Colonic mucosa (tissue), 4 donors: Measurements from ENCODE around the gene ATRX. TPM values are rescaled to one million over a fixed set of nuclear protein-coding genes. Genes with fewer than 3 reads are reported as not detected.

Experiments used
- DNase-seq: peaks from one replicate; pipeline ENCODE4 v3.0.0-alpha.2; 2020
- H3K27ac ChIP-seq: fragments of 200-600 bp; one replicate; pipeline ENCODE4 v1.8.0; 2021
- H3K27me3 ChIP-seq: fragments of 200-600 bp; one replicate; pipeline ENCODE4 v1.8.0; 2021
- H3K36me3 ChIP-seq: fragments of 200-600 bp; one replicate; pipeline ENCODE4 v1.8.0; 2021
- H3K4me1 ChIP-seq: fragments of 200-600 bp; one replicate; pipeline ENCODE4 v1.8.0; 2021; ENCODE audit warnings: mild to moderate bottlenecking
- H3K4me3 ChIP-seq: fragments of 200-600 bp; one replicate; pipeline ENCODE4 v1.8.0; 2021
- H3K9ac ChIP-seq, 2 donors: one replicate each; pipeline ENCODE4 v1.7.0; 2013; ENCODE audit warnings: control low read depth in 2 of 2, low read depth in 2 of 2, low read length in 2 of 2
- H3K9me3 ChIP-seq: fragments of 200-600 bp; one replicate; pipeline ENCODE4 v1.8.0; 2021
- intact Hi-C: fragments of 100-400 bp; cut with DNase I; formaldehyde crosslinking; loops from one replicate; pipeline ENCODE4 v1.14.1; 2022
- total RNA-seq, 2 donors: library from RNA; stranded (reverse); fragmentation: NEBNext Ultra II Directional in 1 of 2; extraction: Animal tissue kit (Norgen Biotek cat#: 25700) in 1 of 2; gene quantifications; one replicate each; pipeline ENCODE4 v1.2.1, GENCODE V29; 2021
- TF ChIP-seq, protein P1 (sequence below): fragments of 200-600 bp; IDR thresholded peaks from one replicate; pipeline ENCODE4 v1.8.0; 2022; ENCODE audit warnings: antibody characterized with exemption, mild to moderate bottlenecking
- donor health status: healthy.
- donor health status: DM: no; HTN: no; CAD: no.
- donor health status: DM: no; HTN: no; CAD: no.

The ATRX gene
- total RNA-seq, 2 donors from 2014 or later: 44.2 to 57.0 TPM

DNA sequence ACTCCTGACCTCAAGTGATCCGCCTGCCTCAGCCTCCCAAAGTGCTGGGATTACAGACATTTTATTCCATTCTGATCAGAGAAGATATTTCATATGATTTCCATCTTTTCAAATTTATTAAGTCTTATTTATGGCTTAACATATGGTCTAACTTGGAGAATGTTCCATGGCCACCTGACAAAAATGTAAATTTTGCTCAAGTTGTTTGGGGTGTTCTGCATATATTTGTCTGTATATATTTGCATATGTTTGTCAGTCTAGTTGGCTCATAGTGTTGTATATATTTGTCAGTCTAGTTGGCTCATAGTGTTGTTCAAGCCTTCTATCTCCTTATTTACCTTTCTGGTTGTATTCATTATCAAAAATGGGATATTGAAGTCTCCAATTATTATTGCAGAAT lies 16.2 kb upstream of the ATRX start:
- Histone ChIP-seq H3K4me1 (no peaks in the 10 kb centered on the region), H3K36me3 (no peaks in the 10 kb centered on the region), H3K27ac (no peak overlapping the region), H3K9me3 (no peaks in the 10 kb centered on the region), H3K4me3 (no peak overlapping the region), H3K27me3 (no peaks in the 10 kb centered on the region), H3K9ac (no peak overlapping the region)
- intact Hi-C loops: no loop called here
- DNase-seq: no peak
- TF ChIP-seq, protein P1, sequence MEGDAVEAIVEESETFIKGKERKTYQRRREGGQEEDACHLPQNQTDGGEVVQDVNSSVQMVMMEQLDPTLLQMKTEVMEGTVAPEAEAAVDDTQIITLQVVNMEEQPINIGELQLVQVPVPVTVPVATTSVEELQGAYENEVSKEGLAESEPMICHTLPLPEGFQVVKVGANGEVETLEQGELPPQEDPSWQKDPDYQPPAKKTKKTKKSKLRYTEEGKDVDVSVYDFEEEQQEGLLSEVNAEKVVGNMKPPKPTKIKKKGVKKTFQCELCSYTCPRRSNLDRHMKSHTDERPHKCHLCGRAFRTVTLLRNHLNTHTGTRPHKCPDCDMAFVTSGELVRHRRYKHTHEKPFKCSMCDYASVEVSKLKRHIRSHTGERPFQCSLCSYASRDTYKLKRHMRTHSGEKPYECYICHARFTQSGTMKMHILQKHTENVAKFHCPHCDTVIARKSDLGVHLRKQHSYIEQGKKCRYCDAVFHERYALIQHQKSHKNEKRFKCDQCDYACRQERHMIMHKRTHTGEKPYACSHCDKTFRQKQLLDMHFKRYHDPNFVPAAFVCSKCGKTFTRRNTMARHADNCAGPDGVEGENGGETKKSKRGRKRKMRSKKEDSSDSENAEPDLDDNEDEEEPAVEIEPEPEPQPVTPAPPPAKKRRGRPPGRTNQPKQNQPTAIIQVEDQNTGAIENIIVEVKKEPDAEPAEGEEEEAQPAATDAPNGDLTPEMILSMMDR: no peak

DNA sequence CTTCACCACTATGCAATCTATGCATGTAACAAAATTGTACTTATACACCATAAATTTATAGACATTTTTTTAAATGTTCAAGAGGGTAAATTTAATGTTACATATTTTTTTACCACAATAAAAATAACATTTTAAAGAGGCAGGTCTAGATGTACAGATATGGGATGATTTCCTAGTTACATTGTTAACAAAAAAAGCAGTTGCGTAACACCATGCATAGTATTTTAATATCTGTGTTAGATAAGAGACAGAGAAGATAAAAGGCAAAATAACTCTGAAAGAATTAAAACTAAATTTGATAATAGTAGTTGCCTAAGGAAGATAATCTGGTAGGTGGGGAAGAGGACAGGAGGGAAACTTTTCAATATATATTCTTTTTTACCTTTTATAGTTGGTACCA lies 9.1 kb upstream of the ATRX start:
- H3K27ac ChIP-seq: no peak overlapping the region
- no peak for DNase-seq
- H3K4me1 ChIP-seq: no peaks in the 10 kb centered on the region
- intact Hi-C loops: no loop called here
- H3K9ac ChIP-seq: no peak overlapping the region
- no peak overlapping the region for H3K4me3 ChIP-seq
- H3K9me3 ChIP-seq: no peaks in the 10 kb centered on the region
- H3K36me3 ChIP-seq: no peaks in the 10 kb centered on the region
- TF ChIP-seq, protein P1: no peak
- no peaks in the 10 kb centered on the region for H3K27me3 ChIP-seq

DNA sequence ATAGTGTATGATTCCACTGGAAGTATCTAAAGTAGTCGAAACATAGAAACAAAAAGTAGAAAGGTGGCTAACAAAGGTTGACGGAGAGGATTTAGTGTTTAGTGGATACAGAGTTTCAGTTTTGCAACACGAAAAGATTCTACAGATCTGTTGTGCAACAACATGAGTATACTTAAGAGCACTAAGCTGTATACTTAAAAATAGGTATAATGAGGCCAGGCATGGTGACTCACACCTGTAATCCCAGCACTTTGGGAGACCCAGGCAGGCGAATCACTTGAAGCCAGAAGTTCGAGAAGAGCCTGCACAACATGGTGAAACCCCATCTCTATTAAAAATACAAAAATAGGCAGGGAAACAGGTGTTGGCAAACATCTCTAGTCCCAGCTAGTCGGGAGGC lies 7.9 kb upstream of the ATRX start:
- no peak overlapping the region for H3K4me3 ChIP-seq
- intact Hi-C loops: no loop called here
- TF ChIP-seq, protein P1: no peak
- no peak overlapping the region for H3K27ac ChIP-seq
- H3K9ac ChIP-seq: no peak overlapping the region
- DNase-seq: no peak
- no peaks in the 10 kb centered on the region for H3K4me1 ChIP-seq
- H3K9me3 ChIP-seq: no peaks in the 10 kb centered on the region
- no peaks in the 10 kb centered on the region for H3K27me3 ChIP-seq
- H3K36me3 ChIP-seq: no peaks in the 10 kb centered on the region

DNA sequence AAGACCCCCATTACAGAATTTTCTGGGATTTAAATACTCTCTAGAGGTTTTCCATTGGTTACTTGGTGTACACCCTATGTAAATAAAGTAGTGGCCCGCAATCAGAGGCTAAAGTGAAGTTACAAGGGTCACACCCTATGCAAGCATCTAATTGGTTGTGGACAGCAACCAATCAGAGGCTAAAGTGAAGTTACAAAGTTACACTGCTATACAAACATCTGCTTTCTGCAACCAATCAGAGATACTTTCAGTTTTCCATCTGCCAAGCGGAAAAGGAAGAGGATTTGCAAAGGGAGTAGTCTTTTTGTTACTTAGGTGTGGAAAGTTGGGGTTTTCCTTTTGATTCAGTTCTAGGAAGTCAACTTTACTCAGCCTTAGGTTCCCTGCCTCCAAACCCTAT lies 2.0 kb upstream of the ATRX start:
- no peak overlapping the region for H3K9ac ChIP-seq
- H3K27ac ChIP-seq: no peak overlapping the region
- DNase-seq: peak; percentile 61

DNA sequence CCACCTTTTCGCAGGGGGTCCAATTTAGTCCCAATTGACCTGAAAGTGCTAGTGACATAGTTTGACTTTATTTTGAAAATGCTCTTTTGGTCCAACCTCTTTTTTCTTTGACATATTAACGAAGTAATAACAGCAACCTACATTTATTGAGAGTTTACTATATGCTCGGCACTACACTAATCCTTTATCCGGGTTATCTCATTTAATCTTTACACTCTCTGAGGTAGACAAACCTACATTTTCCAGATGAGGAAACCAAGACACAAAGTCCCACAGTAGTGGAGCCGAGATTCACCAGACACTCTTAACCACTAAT lies 307 bp upstream of the ATRX start:
- intact Hi-C loops: no loop called here

More for the DNA sequence above, 2.0 kb upstream of the ATRX start:
- H3K4me1 ChIP-seq: no peaks in the 10 kb centered on the region
- H3K36me3 ChIP-seq: no peaks in the 10 kb centered on the region
- H3K27me3 ChIP-seq: no peaks in the 10 kb centered on the region
- intact Hi-C loops: no loop called here
- TF ChIP-seq, protein P1: no peak
- H3K4me3 ChIP-seq: no peak overlapping the region
- no peaks in the 10 kb centered on the region for H3K9me3 ChIP-seq

More for the DNA sequence above, 307 bp upstream of the ATRX start:
- Histone ChIP-seq H3K9ac (no peak overlapping the region), H3K27me3 (no peaks in the 10 kb centered on the region), H3K36me3 (no peaks in the 10 kb centered on the region), H3K9me3 (no peaks in the 10 kb centered on the region), H3K4me1 (no peaks in the 10 kb centered on the region), H3K4me3 (peak overlapping the region; percentile 49), H3K27ac (peak overlapping the region; percentile 85)
- TF ChIP-seq, protein P1: no peak
- no peak for DNase-seq
